Mesenchymal stem cell (in vitro differentiated cells and primary cell): ENCODE measurements around the gene ZNF236.

ENCODE experiments used
- DNase-seq: peaks from one replicate; pipeline ENCODE4 v3.0.0-alpha.2; 2013
- H2AFZ ChIP-seq: one replicate; pipeline ENCODE4 v1.6.1; 2013; ENCODE audit warnings: low read depth, mild to moderate bottlenecking, control low read depth, inconsistent platforms, low read length, moderate library complexity
- H2AK5ac ChIP-seq: 2 replicates; pipeline ENCODE4 v1.6.1; 2013; ENCODE audit warnings: low read length, moderate library complexity, mild to moderate bottlenecking, inconsistent platforms; ENCODE audit not compliant: severe bottlenecking
- H2BK120ac ChIP-seq: one replicate; pipeline ENCODE4 v1.6.1; 2013; ENCODE audit warnings: low read depth, mild to moderate bottlenecking, inconsistent platforms, low read length, moderate library complexity
- H2BK12ac ChIP-seq, 2 experiments: one replicate each; pipeline ENCODE4 v1.6.1; 2013; ENCODE audit warnings: inconsistent platforms in 2 of 2, low read length in 2 of 2, mild to moderate bottlenecking in 2 of 2, moderate library complexity in 2 of 2, control low read depth in 1 of 2
- H2BK15ac ChIP-seq: one replicate; pipeline ENCODE4 v1.6.1; 2013; ENCODE audit warnings: mild to moderate bottlenecking, low read depth, inconsistent platforms; ENCODE audit not compliant: poor library complexity, severe bottlenecking
- H2BK5ac ChIP-seq: 2 replicates; pipeline ENCODE4 v1.6.1; 2013; ENCODE audit warnings: low read depth, mild to moderate bottlenecking, low read length, control low read depth, inconsistent platforms; ENCODE audit not compliant: poor library complexity, severe bottlenecking
- H3K14ac ChIP-seq, 2 experiments: one replicate each; pipeline ENCODE4 v1.6.1; 2013; ENCODE audit warnings: inconsistent platforms in 2 of 2, low read length in 2 of 2, control low read depth in 1 of 2, mild to moderate bottlenecking in 1 of 2, moderate library complexity in 1 of 2
- H3K18ac ChIP-seq, 2 experiments: one replicate each; pipeline ENCODE4 v1.6.1; 2013; ENCODE audit warnings: inconsistent platforms in 2 of 2, low read length in 2 of 2, control low read depth in 1 of 2, low read depth in 1 of 2, mild to moderate bottlenecking in 1 of 2
- H3K23ac ChIP-seq, 2 experiments: one replicate each; pipeline ENCODE4 v1.6.1; 2013; ENCODE audit warnings: inconsistent platforms in 2 of 2, low read length in 2 of 2, mild to moderate bottlenecking in 2 of 2, moderate library complexity in 2 of 2, control low read depth in 1 of 2
- H3K27ac ChIP-seq: 2 replicates; pipeline ENCODE4 v1.5.1; 2013; ENCODE audit warnings: mild to moderate bottlenecking, moderate library complexity, low read length, control low read depth, inconsistent platforms; ENCODE audit not compliant: poor library complexity, severe bottlenecking
- H3K27me3 ChIP-seq, 2 experiments: 2 replicates each; pipeline versions ENCODE4 v1.6.1 to v1.7.0; 2013; ENCODE audit warnings: low read length in 2 of 2, mild to moderate bottlenecking in 2 of 2, moderate library complexity in 2 of 2, control low read depth in 1 of 2, inconsistent platforms in 1 of 2; ENCODE audit not compliant: control insufficient read depth in 1 of 2, insufficient read depth in 1 of 2
- H3K36me3 ChIP-seq, 2 experiments: 2 replicates each; pipeline versions ENCODE4 v1.6.1 to v1.7.0; 2013; ENCODE audit warnings: low read length in 2 of 2, control low read depth in 1 of 2, inconsistent platforms in 1 of 2, low read depth in 1 of 2, mild to moderate bottlenecking in 1 of 2; ENCODE audit not compliant: insufficient read depth in 2 of 2, control insufficient read depth in 1 of 2
- H3K4ac ChIP-seq, 2 experiments: one replicate each; pipeline ENCODE4 v1.6.1; 2013; ENCODE audit warnings: inconsistent platforms in 2 of 2, low read length in 2 of 2, mild to moderate bottlenecking in 2 of 2, moderate library complexity in 2 of 2, control low read depth in 1 of 2, low read depth in 1 of 2
- H3K4me1 ChIP-seq: 2 replicates; pipeline ENCODE4 v1.6.1; 2013; ENCODE audit warnings: low read depth, low read length, control low read depth; ENCODE audit not compliant: control insufficient read depth, insufficient read depth
- H3K4me2 ChIP-seq: 2 replicates; pipeline ENCODE4 v1.6.1; 2013; ENCODE audit warnings: low read length, mild to moderate bottlenecking, inconsistent platforms; ENCODE audit not compliant: poor library complexity, severe bottlenecking
- H3K4me3 ChIP-seq, 2 experiments: 2 replicates each; pipeline versions ENCODE4 v1.5.1 to v1.7.0; 2013; ENCODE audit warnings: low read length in 2 of 2, mild to moderate bottlenecking in 2 of 2, control low read depth in 1 of 2, low read depth in 1 of 2; ENCODE audit not compliant: insufficient read depth in 1 of 2
- H3K79me1 ChIP-seq: replicated peaks from 2 replicates; pipeline ENCODE4 v1.6.1; 2013; ENCODE audit warnings: mild to moderate bottlenecking, control low read depth, low read length, inconsistent platforms; ENCODE audit not compliant: poor library complexity, severe bottlenecking
- H3K9ac ChIP-seq: 2 replicates; pipeline ENCODE4 v1.7.0; 2013; ENCODE audit warnings: mild to moderate bottlenecking, low read length, moderate library complexity
- H3K9me3 ChIP-seq: 2 replicates; pipeline ENCODE4 v1.7.0; 2013; ENCODE audit warnings: mild to moderate bottlenecking, low read length; ENCODE audit not compliant: control insufficient read depth
- H4K8ac ChIP-seq: one replicate; pipeline ENCODE4 v1.6.1; 2013; ENCODE audit warnings: inconsistent platforms, mild to moderate bottlenecking, low read length, moderate library complexity
- H4K91ac ChIP-seq: one replicate; pipeline ENCODE4 v1.6.1; 2013; ENCODE audit warnings: mild to moderate bottlenecking, low read length, inconsistent platforms
- WGBS: methylation state at CpG from one replicate; pipeline ENCODE4 v1.1.7; 2013; ENCODE audit warnings: mixed read lengths; 5-methylcytosine and 5-hydroxymethylcytosine counted together

The ZNF236 gene

GRCh38 chr18:76824145-76824676, 1.9 kb downstream of the ZNF236 start:
- Histone ChIP-seq H4K8ac (peak overlapping the region; percentile 72), H3K36me3 (peaks cover 0 to 7% of the 10 kb centered on the region in 2 experiments), H3K18ac (peak overlapping the region in 1 of 2 experiments; percentile 28), H3K23ac (no peak overlapping the region), H3K4me3 (peak overlapping the region in 1 of 2 experiments; percentile 92), H2BK15ac (no peak overlapping the region), H3K4ac (no peak overlapping the region), H4K91ac (no peak overlapping the region), H3K9me3 (no peaks in the 10 kb centered on the region), H2BK12ac (no peak overlapping the region), H3K4me2 (no peak overlapping the region), H3K27ac (no peak overlapping the region), H2AFZ (no peak overlapping the region), H3K79me1 (peaks cover 2% of the 10 kb centered on the region), H3K14ac (no peak overlapping the region), H2BK120ac (no peak overlapping the region), H3K9ac (peak overlapping the region; percentile 91), H2BK5ac (no peak overlapping the region), H3K27me3 (no peaks in the 10 kb centered on the region), H2AK5ac (no peak overlapping the region), H3K4me1 (peaks cover 25% of the 10 kb centered on the region)
- WGBS, result 89% methylated on average over 12 of the region's 12 CpGs
- no peak for DNase-seq

- H3K4ac ChIP-seq, result no peak overlapping the region
- H4K91ac ChIP-seq, result no peak overlapping the region
- 89% methylated on average over 5 of the region's 5 CpGs for WGBS
- H2BK5ac ChIP-seq, result no peak overlapping the region
- no peak overlapping the region for H4K8ac ChIP-seq
- peaks cover 2% of the 10 kb centered on the region for H3K79me1 ChIP-seq
- no peak overlapping the region for H2BK15ac ChIP-seq
- no peaks in the 10 kb centered on the region for H3K27me3 ChIP-seq
- no peak overlapping the region for H3K9ac ChIP-seq
- peak overlapping the region in 1 of 2 experiments; percentile 59 for H3K23ac ChIP-seq
- no peak overlapping the region for H3K14ac ChIP-seq
- H3K9me3 ChIP-seq, result no peaks in the 10 kb centered on the region
- peak overlapping the region; percentile 86 for H2AK5ac ChIP-seq
- H2AFZ ChIP-seq, result no peak overlapping the region
- no peak overlapping the region for H3K4me3 ChIP-seq
- peak overlapping the region in 1 of 2 experiments; percentile 40 for H3K18ac ChIP-seq
- DNase-seq, result no peak
- H3K4me2 ChIP-seq, result no peak overlapping the region
- H3K27ac ChIP-seq, result peak overlapping the region; percentile 44
- peaks cover 0 to 7% of the 10 kb centered on the region in 2 experiments for H3K36me3 ChIP-seq
- H2BK12ac ChIP-seq, result no peak overlapping the region
- no peak overlapping the region for H2BK120ac ChIP-seq
- H3K4me1 ChIP-seq, result peaks cover 24% of the 10 kb centered on the region
Observed at GRCh38 chr18:76824754-76825153, 2.4 kb downstream of the ZNF236 start.

DNA sequence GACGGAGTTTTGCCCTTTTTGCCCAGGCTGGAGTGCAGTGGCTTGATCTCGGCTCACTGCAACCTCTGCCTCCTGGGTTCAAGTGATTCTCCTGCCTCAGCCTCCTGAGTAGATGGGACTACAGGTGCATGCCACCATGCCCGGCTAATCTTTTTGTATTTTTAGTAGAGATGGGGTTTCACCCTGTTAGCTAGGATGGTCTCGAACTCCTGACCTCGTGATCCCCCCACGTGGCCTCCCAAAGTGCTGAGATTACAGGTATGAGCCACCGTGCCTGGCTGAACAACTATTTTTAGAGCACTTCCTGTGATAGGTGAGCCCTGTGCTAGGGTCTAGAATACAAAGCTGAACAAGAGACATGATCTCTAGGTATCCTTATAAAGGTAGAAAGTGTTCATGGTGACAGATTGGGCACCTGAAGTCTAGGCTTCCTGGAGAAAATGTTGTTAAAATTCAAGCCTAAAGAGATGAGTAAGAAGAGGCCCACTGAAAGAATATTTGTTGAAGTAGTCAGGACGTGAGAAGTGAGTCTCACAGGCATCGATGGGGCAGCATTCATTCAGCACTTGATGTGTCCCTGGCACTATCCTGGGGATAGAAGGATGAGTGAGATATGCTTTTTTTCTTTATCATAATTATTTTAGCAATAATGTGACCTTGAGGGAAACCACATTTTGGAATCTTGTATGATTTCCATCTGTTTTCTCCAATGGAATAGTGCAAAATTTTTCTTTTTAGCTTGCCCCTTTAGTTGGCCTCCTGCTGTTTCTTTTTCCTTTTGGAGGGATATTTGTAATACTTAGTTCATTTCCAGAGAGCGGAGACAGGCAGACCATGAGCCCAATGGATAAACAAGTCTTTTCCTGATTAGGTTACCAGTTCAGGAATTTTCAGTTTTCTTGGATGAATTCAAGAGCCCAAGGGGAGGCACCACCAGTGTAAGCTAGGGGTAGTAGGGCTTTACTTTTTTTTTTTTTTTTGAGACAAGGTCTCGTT, 5.1 kb downstream of the ZNF236 start:
- H3K27me3 ChIP-seq, result no peaks in the 10 kb centered on the region
- no peak overlapping the region for H4K8ac ChIP-seq
- no peak overlapping the region for H3K4me2 ChIP-seq
- H2BK12ac ChIP-seq, result no peak overlapping the region
- no peak overlapping the region for H2BK5ac ChIP-seq
- no peaks in the 10 kb centered on the region for H3K36me3 ChIP-seq
- WGBS, result 90% methylated on average over 10 of the region's 11 CpGs
- no peak overlapping the region for H3K9ac ChIP-seq
- peaks cover 22% of the 10 kb centered on the region for H3K4me1 ChIP-seq
- no peak overlapping the region for H2BK120ac ChIP-seq
- H3K18ac ChIP-seq, result no peak overlapping the region
- peaks cover 6% of the 10 kb centered on the region for H3K79me1 ChIP-seq
- H3K27ac ChIP-seq, result peak overlapping the region; percentile 66
- peak; percentile 19 for DNase-seq
- no peak overlapping the region for H2BK15ac ChIP-seq
- H3K4me3 ChIP-seq, result no peak overlapping the region
- H3K14ac ChIP-seq, result no peak overlapping the region
- peaks cover 2% of the 10 kb centered on the region for H3K9me3 ChIP-seq
- H2AK5ac ChIP-seq, result no peak overlapping the region
- H2AFZ ChIP-seq, result no peak overlapping the region
- no peak overlapping the region for H4K91ac ChIP-seq
- no peak overlapping the region for H3K23ac ChIP-seq
- H3K4ac ChIP-seq, result no peak overlapping the region

DNA sequence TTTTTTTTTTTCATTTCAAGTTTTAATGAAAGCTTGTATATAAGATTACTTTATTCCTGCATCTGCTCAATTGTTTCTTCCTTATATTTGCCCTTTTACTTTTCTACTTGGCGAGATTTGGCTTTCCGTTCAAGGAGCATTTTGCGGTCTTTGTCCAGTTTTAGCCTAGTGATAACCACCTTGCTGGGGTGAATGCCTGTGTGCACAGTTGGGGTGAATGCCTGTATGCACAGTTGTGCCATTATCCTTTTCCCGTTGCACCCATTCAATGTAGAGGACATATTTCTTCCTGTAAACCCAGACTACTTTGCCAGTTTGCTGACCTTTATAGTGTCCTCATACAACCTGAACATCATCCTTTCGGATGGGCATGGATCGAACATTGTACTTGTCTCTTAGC, 12.0 kb downstream of the ZNF236 start:
- H3K4ac ChIP-seq, result no peak overlapping the region
- no peak overlapping the region for H4K91ac ChIP-seq
- DNase-seq, result no peak
- no peak overlapping the region for H3K27ac ChIP-seq
- H3K14ac ChIP-seq, result no peak overlapping the region
- no peak overlapping the region for H3K23ac ChIP-seq
- H3K18ac ChIP-seq, result no peak overlapping the region
- H3K9me3 ChIP-seq, result peaks cover 2% of the 10 kb centered on the region
- no peak overlapping the region for H3K4me2 ChIP-seq
- no peaks in the 10 kb centered on the region for H3K27me3 ChIP-seq
- no peak overlapping the region for H2BK5ac ChIP-seq
- no peak overlapping the region for H2BK15ac ChIP-seq
- no peak overlapping the region for H3K9ac ChIP-seq
- H3K4me1 ChIP-seq, result peaks cover 7% of the 10 kb centered on the region
- WGBS, result 98% methylated on average over 6 of the region's 6 CpGs
- no peak overlapping the region for H2AFZ ChIP-seq
- H3K4me3 ChIP-seq, result no peak overlapping the region
- H3K79me1 ChIP-seq, result peaks cover 10% of the 10 kb centered on the region
- no peak overlapping the region for H2BK12ac ChIP-seq
- H2BK120ac ChIP-seq, result no peak overlapping the region
- no peak overlapping the region for H2AK5ac ChIP-seq
- no peak overlapping the region for H4K8ac ChIP-seq
- no peaks in the 10 kb centered on the region for H3K36me3 ChIP-seq
